OCI-LY1 (cell line): Measurements from ENCODE around the gene C1orf35.

ENCODE experiments used
- H2AFZ ChIP-seq: fragments of 200-600 bp; sonication (generic), shearing (Covaris generic); 2 replicates; pipeline ENCODE4 v1.6.0; 2014; ENCODE audit warnings: antibody characterized with exemption, mild to moderate bottlenecking, low read length
- H3F3A ChIP-seq: fragments of 200-600 bp; sonication (generic), shearing (Covaris generic); 2 replicates; pipeline ENCODE4 v1.6.0; 2014; ENCODE audit warnings: mild to moderate bottlenecking, antibody characterized with exemption, low read length, moderate library complexity; ENCODE audit not compliant: insufficient read depth
- H3K27ac ChIP-seq: fragments of 200-600 bp; sonication (generic); 2 replicates; pipeline ENCODE4 v1.5.1; 2014; ENCODE audit warnings: low read length, mixed run types, mild to moderate bottlenecking, low read depth; ENCODE audit not compliant: poor library complexity, severe bottlenecking
- H3K27me3 ChIP-seq: fragments of 200-600 bp; sonication (generic); 2 replicates; pipeline ENCODE4 v1.6.0; 2014; ENCODE audit warnings: antibody characterized with exemption, mild to moderate bottlenecking, low read length, moderate library complexity; ENCODE audit not compliant: insufficient read depth
- H3K36me3 ChIP-seq: fragments of 200-600 bp; sonication (generic); 2 replicates; pipeline ENCODE4 v1.6.1; 2014; ENCODE audit warnings: mild to moderate bottlenecking, antibody characterized with exemption, low read length, moderate library complexity, mixed read lengths; ENCODE audit not compliant: insufficient read depth
- H3K4me1 ChIP-seq: fragments of 200-600 bp; sonication (generic); 2 replicates; pipeline ENCODE4 v1.5.1; 2014; ENCODE audit warnings: mild to moderate bottlenecking, low read length, moderate library complexity; ENCODE audit not compliant: insufficient read depth, severe bottlenecking
- H3K4me2 ChIP-seq: fragments of 200-600 bp; sonication (generic), shearing (Covaris generic); 2 replicates; pipeline ENCODE4 v1.6.1; 2014; ENCODE audit warnings: low read length
- H3K4me3 ChIP-seq: fragments of 200-600 bp; sonication (generic); 2 replicates; pipeline ENCODE4 v1.5.1; 2014; ENCODE audit warnings: low read length, low read depth, mild to moderate bottlenecking, mixed read lengths; ENCODE audit not compliant: poor library complexity, severe bottlenecking
- H3K79me2 ChIP-seq: fragments of 200-600 bp; shearing (Covaris generic); 2 replicates; pipeline ENCODE4 v1.6.1; 2016; ENCODE audit warnings: mixed run types, low read length, mixed read lengths; ENCODE audit not compliant: insufficient read depth
- H3K9ac ChIP-seq: fragments of 200-600 bp; sonication (generic), shearing (Covaris generic); 2 replicates; pipeline ENCODE4 v1.6.1; 2014; ENCODE audit warnings: mild to moderate bottlenecking, low read length, mixed read lengths
- H3K9me2 ChIP-seq: fragments of 200-600 bp; sonication (generic), shearing (Covaris generic); 2 replicates; pipeline ENCODE4 v1.6.1; 2014; ENCODE audit warnings: low read depth, mild to moderate bottlenecking, low read length, mixed read lengths
- H3K9me3 ChIP-seq: fragments of 200-600 bp; shearing (Covaris generic); 2 replicates; pipeline ENCODE4 v1.6.1; 2014; ENCODE audit warnings: low read length, mixed read lengths
- H4K20me1 ChIP-seq: fragments of 200-600 bp; sonication (generic), shearing (Covaris generic); 2 replicates; pipeline ENCODE4 v1.6.0; 2016; ENCODE audit warnings: mild to moderate bottlenecking, low read length; ENCODE audit not compliant: insufficient read depth
- CTCF ChIP-seq: fragments of 200-600 bp; sonication (generic), shearing (Covaris generic); IDR thresholded peaks from 2 replicates; pipeline ENCODE4 v1.5.1; 2017; ENCODE audit warnings: mild to moderate bottlenecking, antibody characterized with exemption, low read length, moderate library complexity, mixed read lengths
- EZH2 ChIP-seq: fragments of 200-600 bp; sonication (generic), shearing (Covaris generic); IDR thresholded peaks from 2 replicates; pipeline ENCODE4 v1.8.0; 2017; ENCODE audit warnings: borderline replicate concordance, mixed run types, mild to moderate bottlenecking, antibody characterized with exemption, low read length, moderate library complexity, mixed read lengths

The C1orf35 gene

GRCh38 chr1:228079601-228080263 lies 23.4 kb downstream of the C1orf35 start:
- peaks cover 22% of the 10 kb centered on the region for H3K79me2 ChIP-seq
- H3K27ac ChIP-seq: no peak overlapping the region
- peaks cover 23% of the 10 kb centered on the region for H3K4me1 ChIP-seq
- no peak for TF ChIP-seq CTCF
- TF ChIP-seq EZH2: no peak
- no peak overlapping the region for H3K4me3 ChIP-seq
- H3K9me3 ChIP-seq: no peaks in the 10 kb centered on the region
- no peaks in the 10 kb centered on the region for H3K9me2 ChIP-seq
- H4K20me1 ChIP-seq: no peaks in the 10 kb centered on the region
- no peak overlapping the region for H3K9ac ChIP-seq
- peaks cover 4% of the 10 kb centered on the region; the same call in 1 of the 2 replicates for H3K27me3 ChIP-seq
- no peak overlapping the region for H2AFZ ChIP-seq
- H3F3A ChIP-seq: no peaks in the 10 kb centered on the region
- no peak overlapping the region for H3K4me2 ChIP-seq
- H3K36me3 ChIP-seq: no peaks in the 10 kb centered on the region; the same call in none of the 2 replicates

DNA sequence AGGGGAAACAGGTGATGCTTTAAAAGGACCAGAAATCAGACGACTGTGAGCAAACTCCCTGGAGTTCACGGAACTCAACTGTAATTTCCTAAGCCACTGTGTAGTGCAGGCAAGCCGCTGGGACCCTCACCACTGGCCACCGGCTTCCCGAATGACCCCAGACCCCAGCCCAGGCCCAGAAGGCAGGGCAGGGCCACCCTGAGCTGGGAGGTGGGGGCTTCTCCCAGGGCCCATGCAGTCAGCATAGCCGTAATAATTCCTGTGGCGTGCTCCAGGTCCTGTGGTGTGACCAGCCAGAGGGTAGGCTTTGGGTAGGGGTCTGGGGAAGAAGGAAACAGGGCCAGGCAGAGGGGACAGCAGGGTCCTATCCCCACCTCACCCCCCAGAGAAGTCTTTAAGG lies 24.1 kb downstream of the C1orf35 start:
- H3K36me3 ChIP-seq: no peaks in the 10 kb centered on the region; the same call in none of the 2 replicates
- H3F3A ChIP-seq: no peaks in the 10 kb centered on the region
- H3K9me3 ChIP-seq: no peaks in the 10 kb centered on the region
- H3K79me2 ChIP-seq: peaks cover 15% of the 10 kb centered on the region
- no peak overlapping the region for H3K27ac ChIP-seq
- TF ChIP-seq EZH2: no peak
- no peak for TF ChIP-seq CTCF
- no peak overlapping the region for H3K4me3 ChIP-seq
- H3K4me1 ChIP-seq: peaks cover 15% of the 10 kb centered on the region
- H3K9ac ChIP-seq: no peak overlapping the region
- peaks cover 4% of the 10 kb centered on the region; the same call in 1 of the 2 replicates for H3K27me3 ChIP-seq
- H4K20me1 ChIP-seq: no peaks in the 10 kb centered on the region
- H3K9me2 ChIP-seq: no peaks in the 10 kb centered on the region
- no peak overlapping the region for H3K4me2 ChIP-seq
- H2AFZ ChIP-seq: no peak overlapping the region

DNA sequence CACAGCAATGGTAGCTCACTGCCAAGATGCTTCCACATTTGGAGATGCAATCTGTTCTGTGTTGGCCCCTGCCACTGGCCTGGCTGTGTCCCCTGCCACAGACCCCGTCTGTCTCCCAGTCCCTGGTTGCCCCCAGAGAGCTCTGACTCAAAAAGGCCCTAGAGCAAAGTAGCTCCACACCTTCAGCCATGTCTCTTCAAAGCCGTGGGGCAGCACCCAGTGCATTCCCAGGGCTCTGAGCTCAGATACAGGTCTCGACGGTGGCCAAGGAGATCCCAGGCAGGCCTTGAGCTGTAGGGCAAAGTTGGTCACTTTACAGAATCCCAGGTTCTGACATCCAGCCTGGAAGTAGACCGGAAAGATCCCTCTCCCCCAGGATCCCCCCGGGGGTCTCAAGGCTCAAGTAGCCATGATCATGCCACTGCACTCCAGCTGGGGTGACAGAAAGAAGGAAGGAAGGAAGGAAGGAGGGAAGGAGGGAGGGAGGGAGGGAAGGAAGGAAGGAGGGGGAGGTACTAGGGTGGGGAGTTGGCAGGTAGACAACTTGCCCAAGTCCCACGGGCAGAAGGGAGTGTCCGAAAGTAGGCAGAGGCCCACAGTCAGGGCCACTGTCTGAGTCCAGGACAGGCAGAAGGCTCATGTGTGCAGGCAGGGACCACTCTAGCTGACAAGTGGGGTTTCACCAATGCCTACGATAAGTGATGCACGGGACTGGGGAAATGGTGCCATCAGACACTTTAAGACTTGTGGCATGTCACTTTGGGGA lies 25.4 kb downstream of the C1orf35 start:
- no peak overlapping the region for H3K4me3 ChIP-seq
- no peak overlapping the region for H3K9ac ChIP-seq
- H2AFZ ChIP-seq: no peak overlapping the region
- peaks cover 2% of the 10 kb centered on the region for H3K79me2 ChIP-seq
- H3K9me3 ChIP-seq: no peaks in the 10 kb centered on the region
- no peak overlapping the region for H3K4me2 ChIP-seq
- no peak overlapping the region for H3K27ac ChIP-seq
- no peaks in the 10 kb centered on the region for H3K9me2 ChIP-seq
- H3K36me3 ChIP-seq: no peaks in the 10 kb centered on the region; the same call in none of the 2 replicates
- TF ChIP-seq EZH2: no peak
- no peak for TF ChIP-seq CTCF
- peaks cover 4% of the 10 kb centered on the region; the same call in 1 of the 2 replicates for H3K27me3 ChIP-seq
- peaks cover 13% of the 10 kb centered on the region for H3K4me1 ChIP-seq
- H3F3A ChIP-seq: no peaks in the 10 kb centered on the region
- no peaks in the 10 kb centered on the region for H4K20me1 ChIP-seq
